ENCODE results near the gene MGLL. TPM values are rescaled to one million over a fixed set of nuclear protein-coding genes. Genes with fewer than 3 reads are reported as not detected.

The MGLL gene
- total RNA-seq, 1 donor from 2014 or later: 132 TPM

GRCh38 chr3:127768346-127769008 lies 53.8 kb downstream of the MGLL start:
- TF ChIP-seq CTCF (IDR thresholded peaks at IDR 0.05): no peak
- H3K27ac ChIP-seq: peak overlapping the region; percentile 74
- DNase-seq: no peak
- ATAC-seq: peak; percentile 75
- H3K36me3 ChIP-seq: no peaks in the 10 kb centered on the region
- intact Hi-C loops (cut with DNase I): no loop called here
- no peaks in the 10 kb centered on the region for H3K27me3 ChIP-seq (ENCODE audit: low read depth)
- H3K4me3 ChIP-seq: no peak overlapping the region
- peaks cover 51% of the 10 kb centered on the region for H3K4me1 ChIP-seq
- H3K9me3 ChIP-seq: peaks cover 10% of the 10 kb centered on the region

DNA sequence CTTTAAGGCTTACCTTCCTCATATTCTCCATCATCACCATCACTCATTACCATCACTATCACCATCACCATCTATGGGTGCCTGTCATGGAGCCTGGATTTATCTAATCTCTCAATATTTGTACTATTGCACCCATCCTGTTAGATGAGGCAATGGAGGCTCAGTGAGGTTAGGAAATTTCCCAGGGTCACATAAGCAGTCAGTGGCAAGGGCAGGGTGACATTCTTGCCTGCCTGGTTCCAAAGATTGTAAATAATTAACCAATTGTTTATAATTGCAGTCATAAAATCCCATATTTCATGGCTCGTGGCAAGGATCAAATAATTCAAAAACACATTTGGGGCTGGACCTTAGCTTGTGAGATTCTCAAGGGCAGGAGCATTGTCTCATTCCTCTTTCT lies 55.2 kb downstream of the MGLL start:
- no peak overlapping the region for H3K4me3 ChIP-seq
- H3K4me1 ChIP-seq: peaks cover 57% of the 10 kb centered on the region
- no peak for TF ChIP-seq CTCF (IDR thresholded peaks at IDR 0.05)
- ATAC-seq (no peak), DNase-seq (no peak)
- peaks cover 10% of the 10 kb centered on the region for H3K9me3 ChIP-seq
- intact Hi-C loops (cut with DNase I): no loop called here
- no peaks in the 10 kb centered on the region for H3K36me3 ChIP-seq
- H3K27ac ChIP-seq: peak overlapping the region; percentile 18
- no peaks in the 10 kb centered on the region for H3K27me3 ChIP-seq (ENCODE audit: low read depth)

DNA sequence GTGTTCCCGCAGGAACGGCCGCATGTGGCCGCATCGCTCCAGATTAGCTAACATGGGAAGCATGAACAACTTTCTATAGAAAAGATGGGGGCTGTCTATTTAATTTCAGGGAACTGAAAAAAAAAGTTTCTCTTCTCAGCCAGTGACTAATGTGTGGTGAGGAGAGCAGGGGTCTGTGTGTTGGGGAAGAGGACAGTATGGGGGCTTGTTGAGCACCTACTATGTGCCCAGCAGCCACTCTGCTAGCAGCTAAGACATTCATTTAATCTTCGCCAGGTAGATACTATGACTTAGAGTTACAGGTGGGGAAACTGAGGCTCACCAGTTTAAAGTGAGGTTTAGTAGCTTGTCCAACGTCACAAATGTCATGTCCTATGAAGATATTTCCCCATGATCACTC lies 56.6 kb downstream of the MGLL start:
- H3K4me3 ChIP-seq: no peak overlapping the region
- H3K9me3 ChIP-seq: peaks cover 10% of the 10 kb centered on the region
- peaks cover 63% of the 10 kb centered on the region for H3K4me1 ChIP-seq
- H3K36me3 ChIP-seq: no peaks in the 10 kb centered on the region
- H3K27ac ChIP-seq: no peak overlapping the region
- TF ChIP-seq CTCF (IDR thresholded peaks at IDR 0.05): no peak
- H3K27me3 ChIP-seq (ENCODE audit: low read depth): no peaks in the 10 kb centered on the region
- intact Hi-C loops (cut with DNase I): no loop called here
- ATAC-seq (no peak), DNase-seq (no peak)

- no peak for ATAC-seq
- Histone ChIP-seq H3K27ac (no peak overlapping the region), H3K9me3 (peaks cover 10% of the 10 kb centered on the region), H3K4me1 (peaks cover 65% of the 10 kb centered on the region), H3K36me3 (no peaks in the 10 kb centered on the region), H3K4me3 (no peak overlapping the region), H3K27me3 (ENCODE audit: low read depth) (no peaks in the 10 kb centered on the region)
- no peak for TF ChIP-seq CTCF (IDR thresholded peaks at IDR 0.05)
- intact Hi-C loops (cut with DNase I): no loop called here
- DNase-seq: no peak
Observed at GRCh38 chr3:127764841-127765362, 57.4 kb downstream of the MGLL start.

GRCh38 chr3:127764301-127764700 lies 58.0 kb downstream of the MGLL start:
- no peak for DNase-seq
- Histone ChIP-seq H3K4me3 (no peak overlapping the region), H3K27ac (no peak overlapping the region), H3K9me3 (peaks cover 10% of the 10 kb centered on the region), H3K36me3 (no peaks in the 10 kb centered on the region), H3K4me1 (peaks cover 65% of the 10 kb centered on the region), H3K27me3 (ENCODE audit: low read depth) (no peaks in the 10 kb centered on the region)
- intact Hi-C loops (cut with DNase I): no loop called here
- ATAC-seq: no peak
- TF ChIP-seq CTCF (IDR thresholded peaks at IDR 0.05): no peak
